IMR-90 (cell line): ENCODE results near the gene TTLL11. TPM values are rescaled to one million over a fixed set of nuclear protein-coding genes. Genes with fewer than 3 reads are reported as not detected.

ENCODE experiments used
- ATAC-seq: fragments of 200-7000 bp; cut with Tn5 transposase; 2 replicates; pipeline ENCODE4 v1.9.1; 2020; ENCODE audit warnings: low read depth, mild to moderate bottlenecking, moderate library complexity
- BruUV-seq: library from RNA; stranded (reverse); fragments of 400-500 nt; replicated peaks from 2 replicates; lab custom pipeline; 2021; lab: Mats Ljungman, UMichigan
- CTCF ChIA-PET: fragments of 300-600 bp; formaldehyde crosslinking; extraction: SDS; loops from one replicate; lab custom pipeline; 2021; ENCODE audit warnings: antibody characterized with exemption; lab: Yijun Ruan, JAX
- POLR2A ChIA-PET: fragments of 300-600 bp; sonication (Branson Sonifier 250); formaldehyde crosslinking; loops from one replicate; lab custom pipeline; 2022; ENCODE audit warnings: antibody characterized with exemption; ENCODE audit not compliant: unreplicated experiment; lab: Charles Lee
- DNase-seq: peaks from one replicate; pipeline ENCODE4 v3.0.0; 2013
- H2AFZ ChIP-seq: replicated peaks from 2 replicates; pipeline ENCODE3; 2013; ENCODE audit warnings: low read length, mild to moderate bottlenecking; ENCODE audit not compliant: poor library complexity
- H2AK5ac ChIP-seq: 2 replicates; pipeline ENCODE4 v1.6.1; 2013; ENCODE audit warnings: low read depth, low read length, inconsistent platforms
- H2AK9ac ChIP-seq: replicated peaks from 2 replicates; pipeline ENCODE3; 2013; ENCODE audit warnings: mild to moderate bottlenecking, low read depth, low read length, moderate library complexity; ENCODE audit not compliant: poor library complexity
- H2BK120ac ChIP-seq: 2 replicates; pipeline ENCODE4 v1.6.1; 2013; ENCODE audit warnings: low read depth, low read length, inconsistent platforms
- H2BK15ac ChIP-seq: 3 replicates; pipeline ENCODE4 v1.6.1; 2013; ENCODE audit warnings: low read depth, low read length, inconsistent platforms
- H2BK20ac ChIP-seq: 2 replicates; pipeline ENCODE4 v1.6.1; 2013; ENCODE audit warnings: low read depth, mild to moderate bottlenecking, inconsistent platforms, low read length, moderate library complexity
- H2BK5ac ChIP-seq: 2 replicates; pipeline ENCODE4 v1.6.1; 2013; ENCODE audit warnings: mild to moderate bottlenecking, low read depth, low read length, inconsistent platforms; ENCODE audit not compliant: poor library complexity, severe bottlenecking
- H3K14ac ChIP-seq: replicated peaks from 2 replicates; pipeline ENCODE4 v1.6.1; 2013; ENCODE audit warnings: low read depth, low read length, inconsistent platforms
- H3K18ac ChIP-seq: 2 replicates; pipeline ENCODE4 v1.6.1; 2013; ENCODE audit warnings: low read depth, low read length, control low read depth
- H3K23ac ChIP-seq: 2 replicates; pipeline ENCODE4 v1.6.1; 2013; ENCODE audit warnings: low read depth, low read length, inconsistent platforms
- H3K27ac ChIP-seq: 2 replicates; pipeline ENCODE4 v1.5.1; 2013; ENCODE audit warnings: mild to moderate bottlenecking, control low read depth, low read length; ENCODE audit not compliant: insufficient read depth
- H3K27me3 ChIP-seq: 2 replicates; pipeline ENCODE4 v1.6.1; 2013; ENCODE audit warnings: low read length; ENCODE audit not compliant: control insufficient read depth, insufficient read depth
- H3K36me3 ChIP-seq: 2 replicates; pipeline ENCODE4 v1.6.1; 2013; ENCODE audit warnings: low read length, mixed read lengths; ENCODE audit not compliant: control insufficient read depth, insufficient read depth
- H3K4ac ChIP-seq: 2 replicates; pipeline ENCODE4 v1.6.1; 2013; ENCODE audit warnings: low read depth, low read length, inconsistent platforms
- H3K4me1 ChIP-seq: 2 replicates; pipeline ENCODE4 v1.6.1; 2013; ENCODE audit warnings: low read length, mixed read lengths; ENCODE audit not compliant: control insufficient read depth, insufficient read depth
- H3K4me2 ChIP-seq: 2 replicates; pipeline ENCODE4 v1.6.1; 2013; ENCODE audit warnings: low read depth, mild to moderate bottlenecking, control low read depth, low read length, moderate library complexity
- H3K4me3 ChIP-seq: 2 replicates; pipeline ENCODE4 v1.5.1; 2013; ENCODE audit warnings: low read depth, mild to moderate bottlenecking, control low read depth, low read length, moderate library complexity; ENCODE audit not compliant: insufficient read depth
- H3K56ac ChIP-seq: 2 replicates; pipeline ENCODE4 v1.6.1; 2013; ENCODE audit warnings: low read length, inconsistent platforms; ENCODE audit not compliant: insufficient read depth; ENCODE audit errors: extremely low read depth
- H3K79me1 ChIP-seq, 2 experiments: 2 replicates each; pipeline ENCODE4 v1.6.1; 2013; ENCODE audit warnings: low read length in 2 of 2, inconsistent platforms in 1 of 2, low read depth in 1 of 2
- H3K9ac ChIP-seq: 2 replicates; pipeline ENCODE4 v1.6.1; 2013; ENCODE audit warnings: low read depth, low read length, control low read depth
- H3K9me1 ChIP-seq: 2 replicates; pipeline ENCODE4 v1.6.1; 2013; ENCODE audit warnings: low read length, inconsistent platforms; ENCODE audit not compliant: insufficient read depth
- H3K9me3 ChIP-seq: 2 replicates; pipeline ENCODE4 v1.6.1; 2013; ENCODE audit warnings: low read length; ENCODE audit not compliant: control insufficient read depth, insufficient read depth
- H4K20me1 ChIP-seq: 2 replicates; pipeline ENCODE4 v1.6.1; 2013; ENCODE audit warnings: low read length, inconsistent platforms; ENCODE audit not compliant: insufficient read depth
- H4K5ac ChIP-seq: 2 replicates; pipeline ENCODE4 v1.6.1; 2013; ENCODE audit warnings: mild to moderate bottlenecking, low read depth, low read length, control low read depth
- H4K8ac ChIP-seq, 2 experiments: 2 replicates each; pipeline ENCODE4 v1.6.1; 2013; ENCODE audit warnings: low read depth in 2 of 2, low read length in 2 of 2, control low read depth in 1 of 2, inconsistent platforms in 1 of 2
- H4K91ac ChIP-seq: 2 replicates; pipeline ENCODE4 v1.6.1; 2013; ENCODE audit warnings: low read depth, low read length, inconsistent platforms; ENCODE audit not compliant: insufficient read depth
- FOS ChIP-seq: fragments of 150-350 bp; IDR thresholded peaks from 2 replicates; pipeline ENCODE4 v1.6.1; 2016; ENCODE audit warnings: low read depth, low read length
- MAFK ChIP-seq: IDR thresholded peaks from 2 replicates; pipeline ENCODE4 v1.6.1; 2012; ENCODE audit warnings: low read depth, low read length, improper control_type of control experiment
- POLR2A ChIP-seq: IDR thresholded peaks from 2 replicates; pipeline ENCODE4 v1.6.1; 2012; ENCODE audit warnings: mild to moderate bottlenecking, low read depth, low read length
- WGBS, 2 experiments: methylation state at CpG; one replicate each; pipeline versions ENCODE4 v1.1.5 to v1.1.7; 2013; ENCODE audit warnings: missing lambda C conversion rate in 2 of 2; ENCODE audit not compliant: insufficient read length in 1 of 2; ENCODE audit errors: extremely low coverage in 2 of 2; 5-methylcytosine and 5-hydroxymethylcytosine counted together
- dilution Hi-C: fragments of 300-500 bp; cut with HindIII; formaldehyde crosslinking; loops from one replicate; pipeline ENCODE4 v1.14.3; 2018; ENCODE audit warnings: low sequenced_read_pairs; ENCODE audit not compliant: unreplicated experiment
- in situ Hi-C: fragments of 300-500 bp; cut with MboI; formaldehyde crosslinking; loops from 3 replicates; pipeline ENCODE4 v1.14.3; 2019; ENCODE audit warnings: low sequenced_read_pairs, inconsistent platforms, mixed read lengths
- intact Hi-C: fragments of 100-400 bp; cut with micrococcal nuclease; formaldehyde crosslinking; loops from 2 replicates; pipeline ENCODE4 v1.10.0; 2022
- polyA plus RNA-seq, 3 experiments: library from polyadenylated mRNA; depleted of rRNA; stranded (reverse); fragments of >200 nt; gene quantifications; 2 replicates each; pipeline ENCODE4 v1.2.3, GENCODE V29; 2012; ENCODE audit warnings: low replicate concordance in 1 of 3
- total RNA-seq: library from RNA; depleted of rRNA; stranded (reverse); fragments of >200 nt; gene quantifications from 2 replicates; pipeline ENCODE4 v1.2.3, GENCODE V29; 2012

TTLL11 gene
- total and polyA plus RNA-seq, 2 of the 4 experiments (the other 2 are of a cell fraction), result 2.0 to 4.6 TPM

DNA sequence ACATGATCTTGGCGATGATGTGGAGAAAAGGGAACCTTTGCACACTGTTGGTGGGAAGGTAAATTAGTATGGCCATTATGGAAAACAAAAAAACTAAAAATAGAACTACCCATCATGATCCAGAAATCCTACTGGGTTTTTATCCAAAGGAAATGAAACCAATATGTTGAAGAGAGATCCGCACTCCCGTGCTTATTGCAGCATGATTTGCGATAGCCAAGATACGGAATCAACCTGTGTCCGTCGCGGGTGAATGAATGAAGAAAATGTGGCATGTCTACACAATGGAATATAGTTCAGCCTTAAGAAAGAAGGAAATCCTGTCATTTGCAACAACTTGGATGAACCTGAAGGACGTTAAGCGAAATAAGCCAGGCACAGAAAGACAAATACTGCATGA is 84.5 kb downstream of the TTLL11 start:
- ATAC-seq (no peak), DNase-seq (no peak)
- Histone ChIP-seq H3K9me1 (no peaks in the 10 kb centered on the region), H3K27ac (no peak overlapping the region), H2BK120ac (no peak overlapping the region), H2AK5ac (no peak overlapping the region), H3K9ac (no peak overlapping the region), H2AFZ (no peak overlapping the region), H3K4me3 (no peak overlapping the region), H4K5ac (no peak overlapping the region), H2BK20ac (no peak overlapping the region), H3K27me3 (no peaks in the 10 kb centered on the region), H4K20me1 (no peaks in the 10 kb centered on the region), H3K56ac (no peak overlapping the region), H3K4ac (no peak overlapping the region), H3K4me2 (no peak overlapping the region), H3K18ac (no peak overlapping the region), H2AK9ac (no peak overlapping the region), H3K23ac (no peak overlapping the region), H3K9me3 (no peaks in the 10 kb centered on the region), H2BK5ac (no peak overlapping the region), H4K8ac (no peak overlapping the region), H3K4me1 (no peaks in the 10 kb centered on the region), H2BK15ac (no peak overlapping the region), H3K36me3 (no peaks in the 10 kb centered on the region), H4K91ac (no peak overlapping the region), H3K79me1 (0 out of 4 replicates have a peak, but pooled peaks cover 0 to 6% of the 10 kb centered on the region in 2 experiments), H3K14ac (no peak overlapping the region)
- ChIA-PET POLR2A (interaction anchor here (0.8 kb wide), 1 partner anchor 238 kb away, joined by 3 read pairs; no protein-coding TSS in a partner anchor), CTCF (no interaction called here)
- in situ Hi-C loops (no loop called here), intact Hi-C loops (no loop called here), dilution Hi-C loops (no loop called here)
- whole genome bisulfite sequencing, 2 experiments, result 90% methylated on average over 7 of the region's 10 CpGs; no CpG with 5 or more reads in 1 of the 2 experiments
- BruUV-seq, result no TSS peak
- TF ChIP-seq MAFK, result no peak
- TF ChIP-seq FOS, result no peak
- no peak for TF ChIP-seq POLR2A
